Tibial artery (tissue), 4 donors: ENCODE results near the gene PUM2.
"Not testable (repeated sequence)": the region's sequence is repeated elsewhere in the genome, so short reads cannot be mapped to it uniquely, and the experiment has no call there.

Experiments used
- DNase-seq, 2 donors: peaks; one replicate each; pipeline ENCODE4 v3.0.0-alpha.2; 2019
- H3K27ac ChIP-seq, 2 donors: fragments of 200-600 bp; sonication (generic) in 1 of 2; 1 replicate in 1 of 2; 2 replicates in 1 of 2; pipeline ENCODE4 v1.5.1; 2018 to 2019; ENCODE audit warnings: mild to moderate bottlenecking in 1 of 2
- H3K27me3 ChIP-seq, 2 donors: fragments of 200-600 bp; sonication (generic) in 1 of 2; one replicate each; pipeline versions ENCODE4 v1.5.1 to v1.6.0; 2016 to 2019
- H3K36me3 ChIP-seq, 3 donors: fragments of 200-600 bp; sonication (generic) in 2 of 3; one replicate each; pipeline ENCODE4 v1.5.1; 2016 to 2019; ENCODE audit warnings: mild to moderate bottlenecking in 2 of 3
- H3K4me1 ChIP-seq, 4 donors: fragments of 200-600 bp; sonication (generic) in 2 of 4; 1 replicate in 3 of 4; 2 replicates in 1 of 4; pipeline ENCODE4 v1.5.1; 2016 to 2019
- H3K4me3 ChIP-seq, 2 donors: fragments of 200-600 bp; sonication (generic) in 1 of 2; 1 replicate in 1 of 2; 2 replicates in 1 of 2; pipeline ENCODE4 v1.5.1; 2018 to 2019; ENCODE audit warnings: mild to moderate bottlenecking in 2 of 2
- H3K9me3 ChIP-seq, 3 donors: fragments of 200-600 bp; sonication (generic) in 1 of 3; one replicate each; pipeline ENCODE4 v1.5.1; 2016 to 2019
- intact Hi-C: fragments of 100-400 bp; cut with DNase I; formaldehyde crosslinking; loops from one replicate; pipeline ENCODE4 v1.15.0; 2023; ENCODE audit warnings: low total_unique reads
- TF ChIP-seq, protein P1 (sequence below), 2 experiments: fragments of 200-600 bp in 1 of 2; fragments of 450-650 bp in 1 of 2; IDR thresholded peaks; one replicate each; pipeline ENCODE4 v1.5.1; 2017 to 2019; ENCODE audit warnings: antibody characterized with exemption in 2 of 2, mild to moderate bottlenecking in 1 of 2, moderate library complexity in 1 of 2

PUM2 gene

DNA sequence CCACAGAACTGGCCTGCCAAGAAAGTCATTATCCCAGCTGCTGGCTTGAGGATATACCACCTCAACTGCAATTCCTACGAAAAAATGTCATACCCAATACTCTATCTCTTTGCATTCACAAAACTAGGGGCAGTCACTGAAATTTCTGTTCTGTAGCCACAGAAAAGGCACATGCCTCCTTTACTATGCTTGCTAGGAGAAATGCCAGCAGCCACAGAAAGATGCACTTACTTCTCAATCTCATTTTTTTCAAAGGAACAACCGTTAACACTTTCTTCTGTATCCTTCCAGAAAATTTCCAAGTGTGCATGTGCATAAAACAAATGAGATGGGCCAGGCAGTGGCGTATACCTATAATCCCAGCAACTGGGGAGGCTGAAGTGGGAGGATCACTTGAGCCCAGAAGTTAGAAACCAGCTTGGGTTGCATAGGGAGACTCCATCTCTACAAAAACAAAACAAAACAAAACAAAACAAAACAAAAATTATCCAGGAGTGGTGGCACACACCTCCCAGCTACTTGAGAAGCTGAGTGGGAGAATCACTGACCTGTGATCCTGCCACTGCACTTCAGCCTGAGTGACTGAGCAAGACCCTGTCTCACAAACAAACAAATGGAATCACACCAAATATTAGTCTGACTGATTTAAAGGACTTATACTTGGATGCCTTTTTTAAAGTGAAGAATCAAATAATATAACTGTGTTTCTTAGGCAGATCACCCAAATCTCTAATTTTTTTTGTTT, 22.4 kb upstream of the PUM2 start:
- Histone ChIP-seq H3K27me3 (no peaks in the 10 kb centered on the region), H3K4me1 (no peaks in the 10 kb centered on the region), H3K36me3 (no peaks in the 10 kb centered on the region), H3K27ac (no peak overlapping the region), H3K9me3 (no peaks in the 10 kb centered on the region), H3K4me3 (no peak overlapping the region)
- TF ChIP-seq, protein P1, sequence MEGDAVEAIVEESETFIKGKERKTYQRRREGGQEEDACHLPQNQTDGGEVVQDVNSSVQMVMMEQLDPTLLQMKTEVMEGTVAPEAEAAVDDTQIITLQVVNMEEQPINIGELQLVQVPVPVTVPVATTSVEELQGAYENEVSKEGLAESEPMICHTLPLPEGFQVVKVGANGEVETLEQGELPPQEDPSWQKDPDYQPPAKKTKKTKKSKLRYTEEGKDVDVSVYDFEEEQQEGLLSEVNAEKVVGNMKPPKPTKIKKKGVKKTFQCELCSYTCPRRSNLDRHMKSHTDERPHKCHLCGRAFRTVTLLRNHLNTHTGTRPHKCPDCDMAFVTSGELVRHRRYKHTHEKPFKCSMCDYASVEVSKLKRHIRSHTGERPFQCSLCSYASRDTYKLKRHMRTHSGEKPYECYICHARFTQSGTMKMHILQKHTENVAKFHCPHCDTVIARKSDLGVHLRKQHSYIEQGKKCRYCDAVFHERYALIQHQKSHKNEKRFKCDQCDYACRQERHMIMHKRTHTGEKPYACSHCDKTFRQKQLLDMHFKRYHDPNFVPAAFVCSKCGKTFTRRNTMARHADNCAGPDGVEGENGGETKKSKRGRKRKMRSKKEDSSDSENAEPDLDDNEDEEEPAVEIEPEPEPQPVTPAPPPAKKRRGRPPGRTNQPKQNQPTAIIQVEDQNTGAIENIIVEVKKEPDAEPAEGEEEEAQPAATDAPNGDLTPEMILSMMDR (IDR thresholded peaks at IDR 0.05) = no peak
- no peak for DNase-seq
- intact Hi-C loops = no loop called here

DNA sequence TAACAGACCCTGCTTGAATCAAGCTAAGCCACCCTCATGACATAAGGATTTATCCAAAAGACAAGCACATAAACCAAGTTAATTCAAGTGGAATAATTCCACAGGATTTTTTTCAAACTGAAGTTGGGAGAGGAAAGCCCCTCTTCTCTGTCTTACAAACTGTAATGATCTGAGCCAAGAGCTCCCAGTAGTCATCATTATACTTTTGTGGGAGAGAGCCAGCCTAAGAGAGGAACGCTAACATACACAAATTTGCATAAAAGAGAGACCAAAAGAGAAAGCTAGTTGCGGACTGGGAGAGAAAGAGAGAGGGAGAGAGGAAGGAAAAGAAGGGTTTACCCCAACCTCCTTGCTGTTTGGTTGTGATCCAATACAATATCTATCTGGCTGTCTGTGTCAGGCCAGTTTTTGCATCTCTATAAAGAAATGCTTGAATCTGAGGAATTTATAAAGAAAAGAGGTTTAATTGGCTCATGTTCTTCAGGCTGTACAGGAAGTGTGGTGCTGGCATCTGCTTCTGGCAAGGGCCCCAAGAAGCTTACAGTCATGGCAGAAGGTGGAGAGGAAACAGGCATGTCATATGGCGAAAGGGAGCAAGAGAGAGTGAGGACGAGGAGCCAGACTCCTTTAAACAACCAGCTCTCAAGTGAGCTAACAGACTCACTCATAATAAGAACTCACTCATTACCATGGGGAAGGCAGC, 20.8 kb upstream of the PUM2 start:
- H3K27me3 ChIP-seq = no peaks in the 10 kb centered on the region
- H3K27ac ChIP-seq = no peak overlapping the region
- H3K9me3 ChIP-seq = no peaks in the 10 kb centered on the region
- TF ChIP-seq, protein P1 (IDR thresholded peaks at IDR 0.05) = no peak
- H3K4me3 ChIP-seq = no peak overlapping the region
- intact Hi-C loops = no loop called here
- H3K4me1 ChIP-seq = no peaks in the 10 kb centered on the region
- no peaks in the 10 kb centered on the region for H3K36me3 ChIP-seq
- DNase-seq = no peak

DNA sequence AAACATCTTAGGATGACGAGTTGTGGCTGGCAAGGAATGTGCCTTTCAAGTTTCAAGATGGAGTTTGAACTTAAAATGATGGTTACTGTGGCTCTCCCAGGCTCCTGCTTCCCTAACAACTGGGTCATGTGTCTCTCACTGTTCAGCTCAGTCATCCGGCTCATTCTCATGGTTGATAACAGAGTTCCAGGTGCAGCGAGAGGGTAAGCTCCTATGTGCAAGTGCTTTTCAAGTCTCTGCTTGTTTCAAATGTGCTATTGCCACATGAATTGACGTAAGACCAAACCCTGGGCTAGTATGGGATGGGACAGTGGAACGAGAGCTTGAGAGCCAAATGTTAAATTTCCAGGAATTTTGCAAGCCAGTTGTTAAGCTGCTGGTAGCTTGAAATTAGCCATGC, 19.5 kb upstream of the PUM2 start:
- no peaks in the 10 kb centered on the region for H3K4me1 ChIP-seq
- TF ChIP-seq, protein P1 (IDR thresholded peaks at IDR 0.05) = no peak
- no peak overlapping the region for H3K4me3 ChIP-seq
- intact Hi-C loops = no loop called here
- no peaks in the 10 kb centered on the region for H3K27me3 ChIP-seq
- H3K9me3 ChIP-seq = no peaks in the 10 kb centered on the region
- no peaks in the 10 kb centered on the region for H3K36me3 ChIP-seq
- H3K27ac ChIP-seq = no peak overlapping the region
- DNase-seq = no peak

DNA sequence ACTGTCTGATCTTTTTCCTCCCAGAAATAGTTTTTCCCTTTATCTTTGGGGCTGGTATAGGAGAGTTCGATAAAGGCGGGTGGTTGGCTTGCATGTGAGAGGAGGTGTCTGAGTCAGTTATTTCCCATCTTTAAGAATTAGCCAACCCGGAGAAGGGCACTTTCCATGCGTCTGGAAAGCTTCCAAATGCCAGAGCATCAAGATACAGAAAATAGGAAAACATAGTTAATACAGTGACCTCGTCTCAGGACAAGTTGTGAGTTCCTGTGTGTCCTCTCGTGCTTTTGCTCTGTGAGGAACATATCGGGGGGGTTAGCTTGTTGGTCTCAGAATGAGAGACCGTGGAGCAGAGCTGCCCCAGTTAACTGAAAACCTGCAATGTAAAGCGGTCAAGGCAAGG, 18.7 kb upstream of the PUM2 start:
- Histone ChIP-seq H3K27ac (no peak overlapping the region), H3K36me3 (no peaks in the 10 kb centered on the region), H3K4me1 (no peaks in the 10 kb centered on the region), H3K9me3 (no peaks in the 10 kb centered on the region), H3K4me3 (no peak overlapping the region), H3K27me3 (no peaks in the 10 kb centered on the region)
- no peak for DNase-seq
- TF ChIP-seq, protein P1 (IDR thresholded peaks at IDR 0.05) = no peak
- intact Hi-C loops = no loop called here

DNA sequence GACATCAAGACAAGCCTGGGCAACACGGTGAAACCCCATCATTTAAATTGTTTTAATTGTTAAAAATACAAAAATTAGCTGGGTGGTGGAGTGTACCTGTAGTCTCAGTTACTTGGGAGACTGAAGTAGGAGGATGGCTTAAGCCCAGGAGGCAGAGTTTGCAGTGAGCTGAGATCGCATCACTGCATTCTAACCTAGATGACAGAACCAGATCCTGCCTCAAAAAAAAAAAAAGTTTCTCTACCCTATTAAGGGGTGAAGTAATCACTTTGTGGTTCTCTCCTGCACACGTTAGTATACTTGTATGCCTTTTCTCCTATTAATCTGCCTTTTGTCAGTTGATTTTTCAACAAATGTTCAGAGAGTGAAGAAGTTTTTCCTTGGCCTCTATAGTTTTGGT, 18.1 kb upstream of the PUM2 start:
- Histone ChIP-seq H3K9me3 (no peaks in the 10 kb centered on the region), H3K4me3 (no peak overlapping the region), H3K27me3 (no peaks in the 10 kb centered on the region), H3K4me1 (no peaks in the 10 kb centered on the region), H3K27ac (no peak overlapping the region), H3K36me3 (no peaks in the 10 kb centered on the region)
- TF ChIP-seq, protein P1 (IDR thresholded peaks at IDR 0.05) = no peak
- intact Hi-C loops = no loop called here
- DNase-seq = no peak

DNA sequence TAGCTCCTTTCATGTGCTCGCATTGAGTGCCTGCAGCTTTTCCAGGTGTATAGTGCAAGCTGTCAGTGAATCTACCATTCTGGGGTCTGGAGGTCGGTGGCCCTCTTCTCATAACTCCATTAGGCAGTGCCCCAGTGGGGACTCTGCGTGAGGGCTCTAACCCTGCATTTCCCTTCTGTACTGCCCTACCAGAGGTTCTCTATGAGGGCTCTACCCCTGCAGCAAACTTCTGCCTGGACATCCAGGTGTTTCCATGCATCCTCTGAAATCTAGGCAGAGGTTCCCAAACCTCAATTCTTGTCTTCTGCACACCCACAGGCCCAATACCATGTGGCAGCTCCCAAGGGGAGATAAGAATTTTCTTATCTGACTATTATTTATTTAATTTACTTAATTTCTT, 17.3 kb upstream of the PUM2 start:
- H3K36me3 ChIP-seq, H3K27me3 ChIP-seq, intact Hi-C loops, H3K9me3 ChIP-seq, H3K4me3 ChIP-seq, H3K4me1 ChIP-seq, DNase-seq, H3K27ac ChIP-seq: not testable (repeated sequence)
